NCI-H2227 (cell line): ENCODE results near the gene B4GALT1.

ENCODE experiments used
- DNase-seq: peaks from one replicate; lab custom pipeline; 2025; ENCODE audit not compliant: unreplicated experiment; lab: John Stamatoyannopoulos, UW

B4GALT1 gene, protein sequence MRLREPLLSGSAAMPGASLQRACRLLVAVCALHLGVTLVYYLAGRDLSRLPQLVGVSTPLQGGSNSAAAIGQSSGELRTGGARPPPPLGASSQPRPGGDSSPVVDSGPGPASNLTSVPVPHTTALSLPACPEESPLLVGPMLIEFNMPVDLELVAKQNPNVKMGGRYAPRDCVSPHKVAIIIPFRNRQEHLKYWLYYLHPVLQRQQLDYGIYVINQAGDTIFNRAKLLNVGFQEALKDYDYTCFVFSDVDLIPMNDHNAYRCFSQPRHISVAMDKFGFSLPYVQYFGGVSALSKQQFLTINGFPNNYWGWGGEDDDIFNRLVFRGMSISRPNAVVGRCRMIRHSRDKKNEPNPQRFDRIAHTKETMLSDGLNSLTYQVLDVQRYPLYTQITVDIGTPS

DNA sequence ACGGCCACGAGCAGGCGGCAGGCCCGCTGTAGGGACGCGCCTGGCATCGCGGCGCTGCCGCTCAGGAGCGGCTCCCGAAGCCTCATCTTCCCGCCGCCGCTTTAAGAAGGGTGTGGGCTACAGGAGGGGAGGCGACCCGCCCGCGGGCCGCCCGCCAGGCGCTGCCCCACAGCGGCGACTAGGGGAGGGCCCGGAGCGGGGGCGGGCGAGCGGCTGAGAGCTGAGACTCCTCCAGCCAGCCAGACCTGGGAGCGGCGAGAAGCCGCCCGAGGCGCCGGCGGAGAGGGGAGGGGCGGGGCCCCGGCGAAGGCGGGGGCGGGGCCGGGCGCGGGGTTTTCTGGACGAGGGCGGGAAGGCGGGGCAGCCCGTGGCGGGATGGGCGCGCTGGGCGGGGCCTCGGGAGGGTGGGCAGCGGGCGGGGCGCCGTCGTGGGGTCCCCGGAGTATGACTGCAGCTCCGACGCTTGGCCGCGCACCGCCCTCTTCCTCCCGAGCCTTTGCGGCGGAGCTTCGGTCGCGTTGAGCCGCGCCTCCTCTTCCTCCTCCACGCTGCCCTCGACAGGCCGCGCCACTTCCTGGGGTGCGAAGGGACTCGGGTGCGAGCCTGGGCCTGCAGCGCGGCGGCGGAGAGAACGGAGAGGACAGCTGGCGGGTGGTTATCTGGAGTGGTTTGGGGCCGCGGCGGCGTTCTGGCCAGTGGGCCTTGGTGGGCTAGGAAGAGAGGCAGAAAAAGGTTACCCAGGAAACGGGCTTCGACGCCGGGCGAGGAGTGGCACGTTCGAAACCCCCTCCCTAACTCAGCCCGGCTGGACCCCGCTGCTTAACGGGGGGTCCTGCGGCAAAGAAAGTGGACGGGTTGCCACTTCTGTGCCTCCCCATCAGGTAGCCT, at the start of gene B4GALT1:
Gene B4GALT1, minus strand, starts transcription at position 253 of the 888 bp plus-strand sequence. Its CDS starts 167 bp downstream, at position 86.
- peak; percentile 88 for DNase-seq

DNA sequence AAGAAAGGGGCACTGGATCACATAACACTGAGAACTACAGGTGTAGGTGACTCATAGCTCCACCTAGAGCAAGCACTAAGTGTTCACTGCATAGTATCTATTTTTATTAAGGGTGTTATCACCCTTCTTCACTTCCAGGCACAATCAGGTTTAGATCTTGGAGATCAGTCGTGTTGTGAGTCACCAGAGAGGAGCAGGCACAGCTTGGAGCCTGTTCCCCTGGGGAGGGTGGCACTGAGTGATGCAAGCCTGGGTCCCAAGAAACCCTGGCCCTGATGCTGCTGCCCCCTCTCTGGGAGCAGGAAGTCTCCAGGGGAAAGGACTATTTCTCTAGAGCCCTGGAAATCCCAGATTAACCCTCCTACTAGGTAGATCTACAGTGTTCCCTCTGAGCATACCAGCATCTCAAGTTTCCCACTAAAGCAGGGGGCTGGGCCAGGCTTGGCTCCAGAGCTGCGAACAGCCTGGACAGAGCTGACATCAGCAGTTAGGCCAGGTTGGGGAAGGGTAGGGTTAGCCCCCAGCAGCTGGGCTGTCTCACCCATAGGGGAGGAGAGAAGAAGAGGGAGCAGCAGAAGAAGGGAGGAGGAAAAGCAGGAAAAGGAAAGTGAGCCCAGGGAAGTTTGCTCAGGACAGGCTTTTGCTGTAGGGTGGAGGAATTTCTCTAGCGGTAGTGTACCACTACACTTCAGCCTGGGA, 44.7 kb upstream of the B4GALT1 start:
- no peak for DNase-seq

DNA sequence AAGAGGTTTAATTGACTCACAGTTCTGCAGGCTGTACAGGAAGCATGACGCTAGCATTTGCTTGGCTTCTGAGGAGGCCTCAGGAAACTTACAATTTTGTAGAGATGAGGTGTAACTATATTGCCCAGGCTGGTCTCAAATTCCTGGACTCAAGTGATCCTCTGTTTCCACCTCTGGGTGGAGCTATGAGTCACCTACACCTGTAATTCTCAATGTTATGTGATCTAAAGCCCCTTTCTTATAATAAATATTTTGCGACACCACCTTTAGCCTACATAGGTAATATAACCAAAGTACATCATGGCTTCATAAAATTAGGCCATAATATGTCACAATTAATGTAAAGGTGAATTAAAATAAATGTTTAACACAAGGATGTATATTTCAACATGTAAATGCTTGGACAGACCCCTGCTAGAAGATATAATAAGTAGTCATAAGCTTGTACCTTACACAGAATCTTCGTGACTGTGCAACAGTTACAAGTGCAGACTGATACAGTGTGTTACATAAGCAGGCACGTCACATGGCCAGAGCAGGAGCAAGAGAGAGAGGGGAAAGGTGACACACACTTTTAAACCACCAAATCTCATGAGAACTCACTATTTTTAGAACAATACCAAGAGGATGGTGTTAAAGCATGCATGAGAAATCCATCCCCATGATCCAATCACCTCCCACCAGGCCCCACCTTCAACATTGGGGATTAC, 43.0 kb upstream of the B4GALT1 start:
- DNase-seq = no peak

DNA sequence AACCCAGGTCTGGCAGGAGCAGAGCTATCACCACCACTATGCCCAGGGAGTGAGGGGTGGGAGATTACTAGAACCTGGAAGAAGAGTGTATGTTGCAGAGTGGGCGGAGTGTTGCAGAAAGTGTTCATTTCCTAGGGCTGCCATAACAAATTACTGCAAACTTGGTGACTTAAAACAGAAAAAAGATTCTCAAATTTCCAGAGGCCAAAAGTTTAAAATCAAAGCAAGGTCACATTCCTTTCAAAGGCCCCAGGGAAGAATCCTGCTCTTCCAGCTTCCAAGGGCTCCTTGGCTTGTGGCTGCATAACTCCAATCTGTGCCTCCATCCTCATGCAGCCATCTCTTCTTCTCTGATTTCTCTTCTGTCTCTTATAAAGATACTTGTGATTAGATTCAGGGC, 42.3 kb upstream of the B4GALT1 start:
- DNase-seq = no peak

DNA sequence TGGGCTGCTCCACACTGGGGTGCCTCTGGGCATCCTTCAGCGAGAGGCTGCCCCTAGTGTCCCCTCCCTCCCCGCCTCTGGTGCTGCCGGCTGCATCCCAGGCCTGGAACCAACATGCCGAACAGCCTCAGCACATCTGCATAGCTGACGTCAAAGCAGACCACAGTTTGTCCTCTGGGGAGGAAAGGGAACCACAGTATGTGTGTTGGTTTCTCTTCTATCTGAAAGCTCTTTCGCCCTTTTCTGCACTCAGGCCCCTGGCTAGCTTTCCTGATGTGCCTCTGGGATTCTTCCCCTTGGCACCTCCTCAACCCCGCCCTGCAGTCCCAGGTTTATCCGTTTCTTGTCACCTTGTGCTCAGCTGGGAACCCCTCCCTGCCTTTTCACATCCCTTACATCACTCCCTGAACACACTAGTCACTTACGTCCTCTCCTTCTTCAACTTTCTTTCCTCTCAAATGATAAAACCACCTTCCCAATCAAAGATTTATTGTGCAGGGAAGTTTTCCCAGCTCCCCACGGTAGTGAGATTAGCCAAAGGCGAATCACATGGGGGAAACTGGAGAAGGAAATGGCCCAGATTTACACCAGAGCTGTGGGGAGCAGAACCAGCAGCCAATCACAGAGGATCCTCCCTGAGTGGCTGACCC, 35.5 kb upstream of the B4GALT1 start:
- DNase-seq = no peak

DNA sequence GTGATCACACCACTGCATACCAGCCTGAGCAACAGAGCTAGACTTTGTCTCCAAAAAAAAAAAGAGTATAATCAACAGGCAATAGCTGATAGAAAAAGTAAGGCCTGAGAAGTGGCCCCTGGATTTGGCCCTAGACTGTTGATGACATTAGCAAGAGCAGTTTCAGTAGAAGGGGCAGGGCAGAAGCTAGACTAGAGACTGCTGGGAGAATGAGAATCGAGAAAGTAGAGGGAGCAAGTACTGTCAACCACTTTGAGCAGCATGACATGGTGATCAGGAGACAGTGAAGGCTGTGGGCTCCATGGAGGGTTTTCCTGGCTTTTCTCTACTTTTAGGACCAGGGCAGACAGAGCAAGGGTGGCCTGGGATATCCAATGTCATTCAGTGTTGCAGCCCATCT, 34.9 kb upstream of the B4GALT1 start:
- no peak for DNase-seq

DNA sequence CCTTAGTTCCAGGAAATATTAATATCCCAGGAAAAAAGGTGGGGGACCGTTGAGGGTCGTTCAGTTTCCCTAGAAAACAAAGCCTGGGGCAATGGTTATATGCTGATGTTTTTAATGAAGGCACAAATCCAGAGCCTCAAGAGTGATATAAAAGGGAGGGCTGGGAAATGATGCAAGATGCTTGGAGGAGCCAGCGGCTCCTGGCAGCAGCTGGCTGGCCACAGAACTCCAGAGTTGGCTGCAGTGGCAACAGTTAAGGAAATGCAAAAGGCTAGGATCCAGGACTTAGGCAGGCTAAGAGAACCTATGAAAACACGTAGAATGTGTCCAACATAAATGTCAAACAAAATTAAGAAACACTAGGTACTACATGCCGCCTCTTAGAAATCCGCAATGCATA, 31.0 kb upstream of the B4GALT1 start:
- no peak for DNase-seq

DNA sequence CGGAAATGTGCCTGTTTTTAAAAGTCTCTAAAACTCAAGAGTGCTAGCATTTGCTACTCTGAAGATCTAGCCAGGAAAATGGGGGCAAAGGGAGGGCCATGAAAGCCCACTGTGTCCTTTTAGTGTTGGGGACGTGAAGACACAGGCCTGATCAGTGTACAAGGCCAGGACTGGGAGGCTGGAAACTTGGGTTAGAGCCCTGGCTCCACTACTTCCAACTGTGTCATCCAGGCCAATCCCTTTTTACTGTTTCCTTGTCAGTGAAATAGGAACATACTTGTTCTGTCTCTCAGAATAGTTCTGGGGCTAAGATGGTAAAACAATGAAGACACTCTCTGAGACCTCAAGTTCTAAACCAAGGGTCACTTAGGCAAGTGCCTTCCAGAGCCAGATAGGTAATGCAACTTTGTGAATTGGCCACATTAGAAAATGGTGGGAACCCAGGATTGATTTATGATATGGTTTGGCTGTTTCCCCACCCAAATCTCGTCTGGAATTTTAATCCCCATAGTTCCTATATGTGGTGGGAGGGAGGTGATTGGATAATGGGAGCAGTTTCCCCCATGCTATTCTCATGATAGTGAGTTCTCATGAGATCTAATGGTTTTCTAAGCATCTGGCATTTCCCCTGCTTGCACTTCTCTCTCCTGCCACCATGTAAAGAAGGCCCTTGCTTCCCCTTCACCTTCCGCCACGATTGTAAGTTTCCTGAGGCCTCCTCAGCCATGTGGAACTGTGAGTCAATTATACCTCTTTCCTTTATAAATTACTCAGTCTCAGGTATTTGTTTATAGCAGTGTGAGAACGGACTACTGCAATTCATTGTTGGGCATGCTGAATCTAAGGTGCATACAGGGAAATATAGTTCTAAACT, 30.4 kb upstream of the B4GALT1 start:
- DNase-seq = no peak

DNA sequence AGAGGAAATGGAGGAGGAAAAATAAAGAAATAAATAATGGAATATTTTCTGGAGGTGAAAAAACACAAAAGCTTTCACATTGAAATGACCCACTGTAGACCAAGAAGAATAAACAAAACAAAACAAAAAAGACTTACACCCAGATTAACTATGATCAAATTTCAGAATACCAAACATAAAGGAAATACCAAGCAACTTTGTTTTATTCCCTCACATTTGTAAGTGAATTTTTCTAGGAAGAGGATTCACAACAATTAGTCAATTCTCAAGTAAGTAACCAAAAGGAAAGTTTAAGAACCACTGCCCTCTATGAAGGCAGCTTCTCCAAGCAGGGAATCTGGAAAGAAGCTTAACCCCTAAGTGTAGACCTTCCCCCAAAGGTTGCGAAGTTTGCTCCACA, 29.6 kb upstream of the B4GALT1 start:
- no peak for DNase-seq

DNA sequence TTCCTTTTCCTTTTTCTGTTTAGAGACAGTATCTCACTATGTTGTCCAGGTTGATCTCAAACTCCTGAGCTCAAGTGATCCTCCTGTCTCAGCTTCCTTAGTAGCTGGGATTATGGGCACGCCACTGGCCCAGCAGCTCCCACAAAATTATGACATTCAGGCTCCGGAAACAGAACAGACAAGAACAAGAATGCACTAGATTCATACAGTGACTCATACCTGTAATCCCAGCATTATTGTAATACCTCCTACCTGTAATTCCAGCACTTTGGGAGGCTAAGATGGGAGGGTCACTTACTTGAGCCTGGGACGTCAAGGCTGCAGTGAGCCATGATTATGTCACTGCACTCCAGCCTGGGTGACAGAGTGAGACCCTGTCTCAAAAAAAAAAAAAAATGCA, 26.7 kb upstream of the B4GALT1 start:
- no peak for DNase-seq

DNA sequence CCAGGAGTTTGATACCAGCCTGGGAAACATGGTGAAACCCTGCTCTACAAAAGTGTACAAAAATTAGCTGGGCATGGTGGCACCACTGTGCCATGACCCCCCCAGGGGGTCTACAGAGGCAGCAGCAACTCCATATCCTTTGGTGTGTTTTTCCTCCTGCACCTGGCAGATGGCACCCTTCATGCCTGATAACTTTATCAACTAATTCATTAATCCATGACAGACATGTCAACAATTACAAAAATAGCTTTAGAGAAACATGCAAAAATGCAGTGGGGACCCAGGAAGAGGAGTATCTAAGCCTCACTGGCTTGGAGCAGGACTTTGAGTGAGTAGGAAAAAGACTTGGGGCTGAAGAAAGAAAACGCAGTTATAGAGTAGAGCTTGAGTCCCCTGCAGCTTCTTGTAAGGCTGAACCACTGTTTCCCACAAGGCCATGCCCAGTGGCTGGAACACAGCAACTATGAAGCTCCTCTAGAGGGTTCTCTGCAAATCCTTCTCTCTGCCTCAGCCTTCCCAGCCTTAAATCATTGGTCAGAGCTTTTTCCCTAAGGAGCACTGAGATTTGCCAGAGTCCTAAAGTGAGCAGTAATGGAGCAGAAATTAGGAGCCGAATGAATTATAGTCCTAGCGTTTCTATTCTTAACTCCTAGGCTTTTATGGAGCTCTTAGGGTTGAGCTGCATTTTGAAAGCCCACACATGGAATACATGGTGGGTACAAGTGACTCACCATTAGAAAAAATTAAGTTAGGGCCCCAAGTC, 25.5 kb upstream of the B4GALT1 start:
- DNase-seq = no peak

DNA sequence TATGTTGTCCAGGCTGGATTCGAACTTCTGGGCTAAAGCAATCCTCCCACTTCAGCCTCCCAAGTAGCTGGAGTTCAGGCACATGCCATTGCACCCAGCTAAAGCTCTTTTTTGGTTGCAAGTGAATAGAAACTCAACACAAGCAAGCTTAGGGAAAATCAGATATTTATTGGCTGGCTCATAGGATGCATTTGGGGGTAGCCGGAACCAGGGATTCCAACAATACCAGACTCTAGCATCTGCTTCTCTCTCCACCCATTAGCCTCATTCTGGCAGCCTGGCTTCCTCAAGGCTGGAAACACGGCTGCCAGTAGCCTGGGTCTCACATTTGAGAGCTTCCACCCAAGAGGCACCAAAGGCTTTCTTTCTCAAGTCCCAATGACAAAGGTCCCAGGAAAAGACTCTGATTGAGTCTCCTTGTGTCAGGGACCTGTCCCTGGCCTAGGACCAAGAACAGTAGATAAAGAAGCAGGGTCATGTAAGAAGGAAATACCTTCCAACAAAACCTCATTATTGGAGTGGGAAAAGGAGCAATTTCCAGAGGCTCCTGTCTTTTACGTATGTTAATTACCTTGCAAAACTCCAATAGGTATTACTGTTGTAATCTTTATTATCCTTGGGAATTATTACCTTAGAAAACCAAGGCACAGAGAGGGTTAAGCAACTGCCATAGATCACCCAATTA, 23.0 kb upstream of the B4GALT1 start:
- no peak for DNase-seq

DNA sequence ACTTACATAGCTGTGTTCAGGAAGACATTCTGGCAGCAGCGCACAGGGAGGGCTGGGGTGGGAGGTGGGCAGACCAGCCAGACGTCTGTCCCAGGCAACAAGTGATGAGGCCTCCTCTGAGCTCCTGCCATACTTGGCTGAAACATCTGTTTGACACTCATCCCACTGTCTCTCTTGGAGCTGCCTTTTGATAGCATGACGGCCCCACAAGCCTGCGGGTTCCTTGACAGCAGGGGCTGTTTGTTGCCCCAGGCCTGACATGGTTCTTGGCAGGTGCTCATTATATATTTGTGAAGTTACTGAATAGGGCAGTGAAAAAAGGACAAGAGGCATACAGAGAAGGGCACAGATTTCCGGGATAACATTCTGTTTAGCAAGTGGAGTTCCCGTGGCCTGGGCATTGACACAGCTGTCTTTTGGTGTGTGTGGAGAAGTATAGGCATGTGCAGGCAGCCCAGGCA, 22.2 kb upstream of the B4GALT1 start:
- DNase-seq = no peak

DNA sequence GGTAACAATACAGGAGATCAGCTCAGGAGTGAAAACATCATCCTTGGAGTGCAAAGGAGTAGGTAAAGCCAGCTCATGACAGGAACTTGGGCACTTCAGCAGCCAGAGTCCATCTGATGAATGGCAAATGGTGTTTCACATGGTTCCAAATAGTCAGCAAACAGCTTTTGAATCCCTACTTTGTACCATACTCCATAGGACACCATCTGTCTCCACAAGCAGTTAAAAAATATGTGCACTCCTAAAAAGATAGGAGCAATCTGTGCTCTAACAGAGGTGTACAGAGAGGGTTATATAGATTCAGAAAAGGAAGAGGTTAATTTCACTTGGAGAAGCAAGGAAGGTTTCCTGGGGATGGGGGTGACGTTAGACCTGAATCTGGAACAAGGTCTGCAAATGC, 21.6 kb upstream of the B4GALT1 start:
- no peak for DNase-seq

DNA sequence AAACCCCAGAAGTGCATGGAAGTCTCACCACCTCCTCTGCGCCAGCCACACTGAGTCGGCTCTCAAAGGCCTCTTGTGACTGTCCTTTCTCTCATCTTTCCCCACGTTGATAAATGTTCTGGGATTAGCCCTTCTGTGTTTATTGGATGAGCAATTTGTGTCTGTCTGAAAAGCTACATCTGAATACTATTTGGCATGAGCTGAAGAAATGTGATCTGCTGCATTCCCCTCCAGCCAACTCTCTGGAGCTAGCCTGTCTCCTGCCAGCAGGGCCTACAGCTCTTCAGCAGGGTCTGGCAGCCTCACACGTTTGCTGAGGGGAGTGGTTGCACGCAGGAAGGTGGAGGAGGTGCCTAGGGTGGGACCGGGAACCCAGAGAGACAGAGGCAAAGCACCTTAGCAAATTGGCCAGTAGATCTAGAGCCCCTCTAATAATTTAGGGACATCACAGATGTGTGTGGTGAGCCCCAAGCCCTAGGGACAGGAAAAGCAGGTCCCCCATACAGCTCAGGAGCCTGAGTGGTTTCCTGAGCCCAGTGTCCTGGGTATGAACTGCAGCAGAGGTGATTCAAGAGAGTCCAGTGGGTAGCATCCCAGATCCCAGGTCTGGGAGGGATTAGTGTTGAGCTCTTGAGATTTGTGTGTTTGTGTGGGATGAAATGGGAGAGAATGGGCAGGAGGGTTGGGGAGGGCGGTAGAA, 20.5 kb upstream of the B4GALT1 start:
- no peak for DNase-seq

DNA sequence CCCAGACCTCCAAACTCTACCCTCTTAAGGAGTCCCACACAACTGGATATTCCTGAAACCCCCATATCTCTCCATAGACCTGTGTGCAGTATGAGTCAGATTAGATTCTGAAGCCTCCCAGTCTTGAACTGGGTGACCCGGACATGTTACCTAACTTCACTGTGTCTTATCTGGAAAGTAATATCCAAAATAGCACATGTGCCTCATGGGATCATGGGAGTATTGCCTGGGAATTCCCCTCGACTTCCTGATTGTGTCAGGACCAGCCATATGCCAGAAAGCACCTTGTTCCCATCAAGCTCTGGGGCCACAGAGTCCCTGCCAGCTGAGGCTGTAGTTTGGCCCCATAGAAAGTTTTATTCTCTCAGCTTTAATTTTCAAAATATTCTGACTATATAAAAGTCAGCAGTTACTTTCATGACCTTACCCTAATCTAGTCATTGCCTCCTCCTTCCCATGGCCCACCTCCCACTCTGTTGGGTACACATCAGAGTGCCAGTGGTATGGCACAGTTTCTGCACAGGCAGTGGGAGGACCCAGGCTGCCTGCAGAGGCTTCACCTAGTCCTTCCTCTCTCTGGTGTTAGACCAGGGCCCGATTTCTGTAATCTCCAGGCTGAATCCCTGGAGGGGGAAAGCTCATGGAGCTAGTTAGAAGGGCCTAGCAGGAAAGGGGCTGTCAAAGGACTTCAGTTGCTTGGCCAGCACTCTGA, 19.5 kb upstream of the B4GALT1 start:
- no peak for DNase-seq

DNA sequence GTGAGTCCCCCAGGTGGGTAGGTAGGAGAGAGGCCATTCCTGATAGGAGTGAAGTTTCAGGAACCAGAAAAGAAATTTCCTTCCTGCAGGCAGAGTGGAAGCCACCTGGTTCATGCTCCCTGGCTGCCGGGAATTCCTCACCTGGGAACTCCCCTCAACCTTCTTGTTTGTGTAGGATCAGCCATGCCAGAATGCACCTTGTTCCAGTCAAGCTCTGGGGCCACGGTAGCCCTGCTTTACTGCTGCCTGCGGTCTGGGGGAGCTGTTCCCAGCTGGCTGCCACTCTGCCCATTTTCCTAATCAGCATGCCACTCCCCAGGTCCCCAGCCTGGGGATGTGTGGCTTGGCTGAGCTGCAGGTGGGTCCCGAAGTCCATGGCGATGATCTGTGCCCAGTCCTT, 18.7 kb upstream of the B4GALT1 start:
- DNase-seq = no peak
